GM18517 (cell line): ENCODE measurements around the gene RPTOR.

ENCODE experiments used
- ATAC-seq: cut with Tn5 transposase; IDR thresholded peaks from one replicate; pipeline ENCODE4 v1.9.1; 2021; ENCODE audit warnings: mild to moderate bottlenecking, moderate library complexity; ENCODE audit not compliant: unreplicated experiment

The RPTOR gene

GRCh38 chr17:80636361-80637018 is 91.9 kb downstream of the RPTOR start:
- no peak for ATAC-seq

GRCh38 chr17:80637048-80637781 is 92.6 kb downstream of the RPTOR start:
- no peak for ATAC-seq

- no peak for ATAC-seq
Observed at GRCh38 chr17:80639658-80640057, 95.0 kb downstream of the RPTOR start.

- ATAC-seq = no peak
Observed at GRCh38 chr17:80640366-80641084, 95.9 kb downstream of the RPTOR start.

- ATAC-seq = no peak
Observed at GRCh38 chr17:80643326-80644099, 98.9 kb downstream of the RPTOR start.

- ATAC-seq = no peak
Observed at GRCh38 chr17:80644536-80644935, 99.9 kb downstream of the RPTOR start.

GRCh38 chr17:80645706-80646325 is 101.2 kb downstream of the RPTOR start:
- no peak for ATAC-seq

- no peak for ATAC-seq
Observed at GRCh38 chr17:80646328-80646727, 101.7 kb downstream of the RPTOR start.

GRCh38 chr17:80647746-80648145 is 103.1 kb downstream of the RPTOR start:
- ATAC-seq = no peak

GRCh38 chr17:80649200-80649644 is 104.6 kb downstream of the RPTOR start:
- no peak for ATAC-seq

- no peak for ATAC-seq
Observed at GRCh38 chr17:80649672-80650330, 105.2 kb downstream of the RPTOR start.

GRCh38 chr17:80650331-80650672 is 105.7 kb downstream of the RPTOR start:
- no peak for ATAC-seq

- no peak for ATAC-seq
Observed at GRCh38 chr17:80650751-80651518, 106.3 kb downstream of the RPTOR start.

- no peak for ATAC-seq
Observed at GRCh38 chr17:80652756-80653330, 108.2 kb downstream of the RPTOR start.

GRCh38 chr17:80653856-80654255 is 109.2 kb downstream of the RPTOR start:
- ATAC-seq = no peak

- ATAC-seq = no peak
Observed at GRCh38 chr17:80655608-80656007, 111.0 kb downstream of the RPTOR start.

- no peak for ATAC-seq
Observed at GRCh38 chr17:80656590-80656989, 112.0 kb downstream of the RPTOR start.

GRCh38 chr17:80657561-80657960 is 112.9 kb downstream of the RPTOR start:
- no peak for ATAC-seq

GRCh38 chr17:80658821-80659220 is 114.2 kb downstream of the RPTOR start:
- no peak for ATAC-seq
